Superior temporal gyrus (tissue), 1 donor: ENCODE results near the gene AK9.
"Not testable (repeated sequence)": the region's sequence is repeated elsewhere in the genome, so short reads cannot be mapped to it uniquely, and the experiment has no call there.

Experiments used
- DNase-seq: peaks from one replicate; pipeline ENCODE4 v3.0.0-alpha.2; 2016; ENCODE audit errors: extremely low spot score

AK9 gene

DNA sequence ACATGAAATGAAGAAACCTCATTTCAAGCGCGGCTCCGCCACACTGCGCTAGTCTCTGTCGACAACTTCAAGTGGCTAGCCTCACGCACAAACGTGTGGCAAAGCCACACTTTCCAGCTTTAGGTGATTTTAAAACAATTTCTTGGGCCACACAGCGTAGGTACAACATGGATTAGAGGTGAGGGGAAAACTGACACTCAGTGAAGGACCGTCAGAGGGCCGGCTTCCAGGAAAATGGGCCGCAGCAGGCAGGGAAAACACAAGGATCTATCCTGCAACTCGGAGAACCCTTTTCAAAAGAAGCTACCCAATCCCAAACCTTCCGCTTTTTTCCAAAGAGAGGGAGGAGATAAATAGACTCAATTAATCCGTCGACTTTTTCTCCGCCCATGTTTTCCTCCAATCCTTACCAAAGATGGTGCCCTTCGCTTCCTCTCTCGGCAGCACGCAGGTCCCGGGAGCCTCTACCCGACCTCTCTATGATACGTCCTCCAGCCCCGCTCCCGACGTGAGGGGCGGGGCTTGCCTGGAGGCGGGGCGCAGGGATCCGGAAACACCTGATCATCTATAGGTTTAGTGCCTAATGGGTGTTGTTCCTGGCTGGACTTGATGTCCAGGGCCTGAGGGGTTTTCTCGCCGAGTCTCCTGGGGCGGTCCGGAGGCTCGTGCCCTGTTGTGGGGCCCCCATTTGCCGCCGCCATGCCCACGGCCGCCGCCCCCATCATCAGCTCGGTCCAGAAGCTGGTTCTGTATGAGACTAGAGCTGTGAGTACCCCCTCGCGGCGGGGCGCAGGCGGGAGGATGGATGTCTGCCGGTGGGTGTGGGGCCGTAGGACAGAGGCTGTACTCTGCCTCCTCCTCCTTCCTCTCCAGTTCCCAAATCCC, at the start of gene AK9, which contains the start of gene FIG4:
AK9 (minus strand) TSS at position 466 of the 885 bp plus-strand sequence. CDS start 15,457 bp downstream, outside the sequence.
FIG4 (plus strand) TSS at position 560 of the 885 bp plus-strand sequence; CDS start at position 700, 140 bp downstream.
- peak; percentile 96 for DNase-seq

GRCh38 chr6:109740787-109741186, 49.8 kb upstream of the AK9 start:
- no peak for DNase-seq

DNA sequence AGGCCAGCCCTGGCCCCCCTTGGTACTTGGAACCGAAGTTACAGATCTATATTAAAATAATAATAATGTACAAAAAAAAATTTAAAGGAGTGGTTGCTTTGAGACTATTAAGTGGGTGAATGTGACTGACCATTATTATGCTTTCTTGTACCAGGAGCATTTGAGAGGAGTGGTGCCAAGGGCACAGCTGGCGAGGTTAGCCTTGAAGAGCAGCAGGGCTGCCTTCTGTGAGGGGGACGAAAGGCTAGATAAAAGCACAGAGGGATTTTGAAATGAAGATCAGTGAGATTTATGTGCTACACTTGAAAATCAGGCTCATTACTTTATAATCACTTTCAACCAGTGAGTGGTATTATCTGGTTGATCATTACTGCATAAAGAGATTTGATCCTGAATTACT, 48.7 kb upstream of the AK9 start:
- no peak for DNase-seq

DNA sequence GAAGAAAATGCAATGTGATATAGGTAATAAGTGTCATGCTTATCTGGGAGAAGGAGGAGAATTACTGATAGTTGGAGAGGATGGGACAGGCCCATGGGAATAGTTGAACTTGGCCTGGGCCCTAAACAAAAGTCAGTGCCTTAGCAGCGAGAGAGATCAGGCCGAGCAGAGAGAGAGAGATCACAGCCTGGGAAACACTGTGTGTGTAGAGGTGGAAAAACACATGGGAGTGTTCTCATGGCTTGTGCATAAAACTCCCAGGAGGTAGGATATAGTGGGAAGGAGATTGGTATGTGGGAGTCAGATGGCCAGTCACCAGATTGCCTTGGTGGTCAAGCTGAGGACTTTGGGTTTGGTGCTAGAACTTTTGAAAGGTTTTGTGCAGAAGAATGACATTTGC, 47.7 kb upstream of the AK9 start:
- no peak for DNase-seq

- no peak for DNase-seq
Measured at GRCh38 chr6:109738255-109738654, 47.3 kb upstream of the AK9 start.

DNA sequence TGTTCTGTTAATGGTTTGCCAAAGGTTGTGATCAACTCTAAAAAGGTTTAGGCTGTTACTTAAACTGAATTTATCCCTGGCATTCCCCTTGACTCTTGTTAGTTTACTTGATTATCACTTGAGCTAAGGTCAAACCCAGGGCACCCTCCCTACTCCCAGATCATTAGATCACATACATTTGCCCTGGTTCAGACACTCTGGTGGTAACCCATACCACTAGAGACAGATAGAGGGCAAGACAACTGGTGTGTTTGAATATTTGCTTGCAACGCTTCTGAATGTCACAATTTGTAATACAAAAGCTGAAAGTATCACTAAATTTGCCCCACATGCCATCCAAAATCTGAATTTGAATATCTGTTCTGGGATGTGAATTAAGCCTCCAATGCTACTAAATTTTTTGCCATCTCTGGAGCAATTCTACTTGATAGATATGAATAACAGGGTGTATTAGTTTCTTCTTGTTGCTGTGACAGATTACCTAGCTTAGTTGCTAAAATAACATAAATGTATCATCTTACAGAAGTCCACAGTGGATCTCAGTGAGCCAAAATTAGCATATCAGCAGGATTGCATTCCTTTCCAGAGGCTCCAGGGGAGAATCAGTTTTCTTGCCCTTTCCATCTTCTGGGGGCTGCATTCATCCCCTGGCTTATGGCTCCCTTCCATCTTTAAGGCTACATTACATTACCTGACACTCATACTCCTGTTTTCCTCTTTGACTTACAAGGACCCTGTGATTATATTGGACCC, 45.4 kb upstream of the AK9 start:
- DNase-seq, result no peak

GRCh38 chr6:109725250-109725649, 34.2 kb upstream of the AK9 start:
- DNase-seq, result not testable (repeated sequence)

GRCh38 chr6:109722564-109723254, 31.7 kb upstream of the AK9 start:
- no peak for DNase-seq

DNA sequence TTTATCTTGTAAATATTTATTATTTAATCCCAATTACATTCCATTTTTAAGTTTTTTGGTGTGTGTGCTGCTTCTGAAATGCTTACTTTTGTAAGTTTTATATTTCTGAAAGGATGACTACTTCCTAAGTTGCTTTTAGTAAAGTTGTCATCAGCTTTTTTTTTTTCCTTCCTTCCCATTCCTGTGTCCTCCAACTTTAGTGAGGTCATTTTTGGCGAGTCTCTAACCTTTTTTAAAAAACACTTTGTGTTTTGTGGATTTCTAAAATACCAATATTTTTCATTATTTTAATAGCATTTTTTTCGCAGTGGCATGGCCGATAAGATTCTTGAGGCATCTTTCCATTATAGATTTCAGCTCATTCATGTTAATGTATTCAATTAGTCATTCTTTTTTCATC, 31.0 kb upstream of the AK9 start:
- DNase-seq, result no peak

DNA sequence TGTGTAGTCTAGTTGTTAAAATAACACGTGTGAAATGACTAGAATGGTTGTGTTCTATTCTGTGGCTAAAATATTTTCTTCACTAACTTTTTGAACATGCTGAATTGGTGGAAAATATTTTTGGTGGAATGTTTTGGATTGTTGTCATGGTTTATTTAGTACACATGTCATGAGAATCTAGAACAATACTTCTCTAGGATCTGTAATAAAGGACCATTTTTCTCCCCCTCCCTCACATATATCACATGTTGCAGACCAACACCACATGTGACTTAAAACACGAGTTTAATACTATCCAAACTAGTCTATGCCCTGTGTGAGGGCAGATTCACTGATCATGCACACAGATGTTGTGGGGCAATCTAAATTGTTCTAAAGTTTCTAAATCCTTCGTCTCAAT, 29.3 kb upstream of the AK9 start:
- DNase-seq, result no peak

DNA sequence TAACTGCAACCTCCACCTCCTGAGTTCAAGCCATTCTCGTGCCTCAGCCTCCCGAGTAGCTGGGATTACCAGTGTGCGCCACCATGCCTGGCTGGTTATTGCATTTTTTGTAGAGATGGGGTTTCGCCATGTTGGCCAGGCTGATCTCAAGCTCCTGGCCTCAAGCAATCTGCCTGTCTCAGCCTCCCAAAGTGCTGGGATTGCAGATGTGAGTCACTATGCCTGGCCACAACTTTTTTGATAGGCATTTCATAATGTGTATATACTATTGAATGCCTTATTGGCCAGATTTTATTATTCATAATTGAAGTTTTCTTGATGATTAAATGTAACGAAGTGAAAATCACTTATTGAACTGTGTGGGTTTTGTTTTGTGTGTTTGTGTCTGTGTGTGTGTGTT, 28.0 kb upstream of the AK9 start:
- DNase-seq, result no peak

- DNase-seq, result no peak
Measured at GRCh38 chr6:109717971-109718370, 27.0 kb upstream of the AK9 start.

DNA sequence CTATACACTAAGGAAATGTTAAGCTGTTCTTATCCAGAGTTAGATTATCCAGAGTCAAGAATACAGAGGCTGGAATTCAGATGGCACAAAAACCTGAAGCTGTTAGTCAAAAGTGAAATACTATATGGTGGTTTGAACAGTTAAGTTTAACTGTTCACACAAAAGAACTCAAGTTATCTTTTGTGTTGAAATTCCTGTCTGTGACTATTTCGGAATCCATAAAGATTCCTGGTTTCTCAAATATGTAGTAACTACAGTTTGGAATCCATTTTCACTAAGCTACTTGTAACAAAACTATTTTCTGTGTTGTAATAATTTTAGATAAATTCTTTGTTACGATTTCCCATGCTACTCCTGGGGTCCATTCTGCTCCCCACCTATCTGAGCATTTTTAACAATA, 24.6 kb upstream of the AK9 start:
- no peak for DNase-seq

DNA sequence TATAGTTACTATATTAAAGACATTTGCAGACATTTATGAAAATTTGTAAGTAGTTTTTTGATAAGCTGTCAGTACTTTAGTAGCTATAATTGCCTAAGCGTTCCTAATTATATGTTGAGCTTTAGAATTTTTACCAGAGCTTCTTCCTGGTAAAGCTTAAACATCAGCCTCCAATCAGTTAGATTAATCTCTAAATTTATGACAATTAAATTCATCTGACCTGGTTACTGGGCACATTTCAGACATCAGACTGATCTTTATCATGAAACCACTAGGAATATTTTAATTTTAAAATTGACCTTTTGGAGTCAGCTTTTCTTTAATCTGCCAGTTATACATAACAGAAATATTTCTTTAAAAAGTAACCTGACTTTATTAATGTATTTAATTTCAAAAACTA, 23.6 kb upstream of the AK9 start:
- no peak for DNase-seq

DNA sequence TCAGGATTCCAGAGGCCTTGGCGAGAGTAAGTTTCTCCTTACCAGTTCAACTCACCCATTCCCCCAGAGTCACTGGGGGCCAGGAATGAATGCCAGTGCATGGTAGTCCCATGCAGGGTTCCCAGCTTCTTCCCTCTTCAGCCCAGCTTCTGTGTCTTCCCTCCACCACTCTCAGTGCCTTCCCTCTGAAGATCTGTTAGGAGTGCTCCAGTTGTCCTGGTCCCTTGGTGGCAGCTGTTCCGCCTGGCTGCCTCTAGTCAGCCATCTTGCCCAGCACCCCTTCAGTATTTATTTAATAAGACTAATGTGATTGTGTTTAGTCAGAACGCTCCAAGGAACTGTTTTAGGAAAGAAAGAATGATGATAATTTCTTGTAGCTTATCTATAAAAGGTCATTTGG, 23.2 kb upstream of the AK9 start:
- no peak for DNase-seq

DNA sequence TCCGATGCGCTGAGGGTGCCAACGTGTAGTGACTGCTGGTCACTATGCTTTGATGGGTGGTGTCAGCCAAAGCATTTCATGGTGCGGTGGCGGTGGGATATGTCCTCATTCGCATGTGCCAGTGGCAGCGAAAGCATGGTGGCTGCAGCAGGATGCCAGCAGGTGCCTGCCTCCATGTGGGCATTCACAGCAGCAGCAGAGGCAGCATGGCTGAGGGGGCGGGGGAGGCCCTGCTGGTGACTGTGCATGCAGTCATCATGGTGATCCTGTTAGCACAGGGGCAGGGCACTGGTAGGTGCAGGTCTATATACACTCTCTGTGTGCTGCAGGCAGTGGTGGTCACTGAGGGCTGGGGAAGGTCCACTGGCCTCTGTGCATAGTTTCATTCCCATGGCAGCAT, 22.1 kb upstream of the AK9 start:
- no peak for DNase-seq

- not testable (repeated sequence) for DNase-seq
Measured at GRCh38 chr6:109708099-109708498, 17.1 kb upstream of the AK9 start.

DNA sequence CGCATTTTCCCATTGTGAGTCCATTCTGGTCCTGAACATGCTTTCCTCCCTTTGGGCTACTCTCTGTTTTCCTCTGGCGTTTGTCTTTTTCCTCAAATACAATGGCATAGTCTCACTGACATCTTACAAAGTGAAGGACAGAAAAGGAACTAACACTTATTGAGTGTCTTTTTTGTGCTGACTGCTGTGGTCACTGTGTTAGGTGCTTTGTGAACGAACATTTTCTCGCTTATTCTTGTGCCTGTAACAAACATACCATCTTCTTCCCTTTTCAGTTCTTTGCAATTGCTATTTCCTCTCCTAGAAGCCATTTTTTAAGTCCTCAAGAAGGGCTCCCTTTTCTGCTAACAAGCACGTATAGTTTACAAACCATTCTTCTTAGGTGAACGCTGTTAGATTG, 15.5 kb upstream of the AK9 start:
- no peak for DNase-seq

DNA sequence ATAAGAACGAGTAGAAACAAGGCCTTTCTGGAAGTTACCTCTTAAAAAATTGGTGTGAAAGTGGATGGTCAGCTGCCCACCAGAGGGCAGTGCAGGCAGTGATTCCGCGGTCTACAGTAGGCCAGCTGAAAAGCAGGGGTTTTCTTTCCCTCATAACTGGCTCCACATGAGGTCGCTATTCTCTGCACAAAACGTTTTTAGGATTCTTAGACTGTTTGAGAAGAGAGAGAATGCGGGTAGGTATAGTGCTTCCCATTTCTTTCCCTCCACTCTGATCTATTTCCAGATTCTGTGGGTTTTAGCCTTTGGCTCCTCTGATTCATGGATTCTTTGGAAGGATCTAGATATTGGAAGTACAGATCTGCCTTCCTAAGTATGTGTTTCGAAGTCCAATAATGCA, 14.3 kb upstream of the AK9 start:
- peak; percentile 98 for DNase-seq

GRCh38 chr6:109702791-109703190, 11.8 kb upstream of the AK9 start:
- DNase-seq, result no peak

DNA sequence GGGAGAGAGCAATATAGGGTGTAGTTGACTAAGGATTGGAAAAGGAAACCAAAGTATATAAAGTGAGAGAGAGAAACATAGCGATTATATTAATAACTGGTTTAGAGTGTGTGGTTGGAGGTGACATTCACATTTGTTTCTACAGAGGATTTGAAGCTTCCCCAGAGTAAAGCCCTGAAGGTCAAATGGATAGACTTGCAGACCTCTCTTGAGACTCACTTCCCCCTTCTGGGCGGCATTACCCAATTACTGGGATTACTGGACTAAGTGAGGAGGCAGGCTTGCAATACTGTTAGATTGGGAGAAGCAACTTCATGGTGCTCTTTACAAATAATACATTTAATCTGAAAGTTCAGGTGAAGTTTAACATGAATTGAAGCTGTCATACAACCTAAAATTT, 10.8 kb upstream of the AK9 start:
- no peak for DNase-seq

GRCh38 chr6:109701221-109701620, 10.2 kb upstream of the AK9 start:
- DNase-seq, result no peak
